ENCODE data around the gene KCNE5.
"Not testable (repeated sequence)": the region's sequence is repeated elsewhere in the genome, so short reads cannot be mapped to it uniquely, and the experiment has no call there.

Gene KCNE5

GRCh38 chrX:109577055-109577454 lies 47.9 kb downstream of the KCNE5 start:
- Histone ChIP-seq H3K36me3 (ENCODE audit: control insufficient read depth in 4 of 4, insufficient read depth in 4 of 4, low read length in 3 of 4) (no peaks in the 10 kb centered on the region), H3K4me1 (ENCODE audit: control extremely low read depth in 1 of 4, control insufficient read depth in 4 of 4, insufficient read depth in 4 of 4, low read length in 3 of 4) (no peaks in the 10 kb centered on the region), H3K27ac (ENCODE audit: insufficient read depth in 1 of 2, low read depth in 1 of 2, low read length in 2 of 2, poor library complexity in 1 of 2, severe bottlenecking in 2 of 2) (no peak overlapping the region), H3K27me3 (replicated peaks in 2 of 5; ENCODE audit: control insufficient read depth in 4 of 5, insufficient read depth in 5 of 5, low read length in 4 of 5) (no peaks in the 10 kb centered on the region), H3K9me3 (ENCODE audit: control extremely low read depth in 1 of 5, control insufficient read depth in 4 of 5, insufficient read depth in 2 of 5, low read depth in 1 of 5, low read length in 4 of 5) (no peaks in the 10 kb centered on the region), H3K4me3 (ENCODE audit: control insufficient read depth in 1 of 7, extremely low read depth in 1 of 7, insufficient read depth in 4 of 7, low read depth in 2 of 7, low read length in 6 of 7) (no peak overlapping the region)
- ChIA-PET CTCF (no interaction called here), POLR2A (no interaction called here)
- no peak for DNase-seq
- WGBS (ENCODE audit: insufficient coverage) = no CpG with 5 or more reads among the region's 2 CpGs

DNA sequence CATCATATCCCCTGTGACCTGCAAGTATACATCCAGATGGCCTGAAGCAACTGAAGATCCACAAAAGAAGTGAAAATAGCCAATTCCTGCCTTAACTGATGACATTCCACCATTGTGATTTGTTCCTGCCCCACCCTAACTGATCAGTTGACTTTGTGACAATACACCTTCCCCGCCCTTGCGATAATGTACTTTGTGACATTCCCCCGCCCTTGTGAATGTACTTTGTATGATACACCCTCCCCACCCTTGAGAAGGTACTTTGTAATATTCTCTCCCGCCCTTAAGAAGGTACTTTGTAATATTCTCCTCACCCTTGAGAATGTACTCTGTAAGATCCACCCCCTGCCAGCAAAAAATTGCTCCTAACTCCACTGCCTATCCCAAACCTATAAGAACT lies 48.9 kb downstream of the KCNE5 start:
- H3K9me3 ChIP-seq (ENCODE audit: control extremely low read depth in 1 of 5, control insufficient read depth in 4 of 5, insufficient read depth in 2 of 5, low read depth in 1 of 5, low read length in 4 of 5); H3K27me3 ChIP-seq (replicated peaks in 2 of 5; ENCODE audit: control insufficient read depth in 4 of 5, insufficient read depth in 5 of 5, low read length in 4 of 5); H3K4me1 ChIP-seq (ENCODE audit: control extremely low read depth in 1 of 4, control insufficient read depth in 4 of 4, insufficient read depth in 4 of 4, low read length in 3 of 4); DNase-seq; POLR2A ChIA-PET; CTCF ChIA-PET; H3K27ac ChIP-seq (ENCODE audit: insufficient read depth in 1 of 2, low read depth in 1 of 2, low read length in 2 of 2, poor library complexity in 1 of 2, severe bottlenecking in 2 of 2); H3K4me3 ChIP-seq (ENCODE audit: control insufficient read depth in 1 of 7, extremely low read depth in 1 of 7, insufficient read depth in 4 of 7, low read depth in 2 of 7, low read length in 6 of 7); H3K36me3 ChIP-seq (ENCODE audit: control insufficient read depth in 4 of 4, insufficient read depth in 4 of 4, low read length in 3 of 4): not testable (repeated sequence)
- 59% methylated on average over 2 of the region's 4 CpGs for WGBS (ENCODE audit: insufficient coverage)
